HEK293 (cell line): Measurements from ENCODE around the gene TK1.

Experiments used
- CTCF ChIA-PET: fragments of 350-600 bp; formaldehyde crosslinking; extraction: SDS; loops from one replicate; lab custom pipeline; 2021; ENCODE audit warnings: antibody characterized with exemption; lab: Yijun Ruan, JAX
- POLR2A ChIA-PET: fragments of 300-600 bp; formaldehyde crosslinking; extraction: SDS; loops from one replicate; lab custom pipeline; 2020; ENCODE audit warnings: antibody characterized with exemption, inconsistent platforms; lab: Yijun Ruan, JAX
- H3K27ac ChIP-seq: fragments of 200-500 bp; sonication (Bioruptor generic); 2 replicates; pipeline ENCODE4 v1.5.1; 2014; ENCODE audit warnings: low read depth, low read length, control low read depth, inconsistent platforms; ENCODE audit errors: extremely low read depth
- H3K36me3 ChIP-seq, 2 experiments: fragments of 200-500 bp in 1 of 2; sonication (Bioruptor generic) in 1 of 2; 1 replicate in 1 of 2; 2 replicates in 1 of 2; pipeline ENCODE4 v1.5.1; 2014 to 2017; ENCODE audit warnings: inconsistent platforms in 2 of 2, low read length in 2 of 2; ENCODE audit not compliant: control insufficient read depth in 2 of 2, insufficient read depth in 1 of 2
- H3K4me1 ChIP-seq: fragments of 200-500 bp; sonication (Bioruptor generic); 2 replicates; pipeline ENCODE4 v1.5.1; 2014; ENCODE audit warnings: mild to moderate bottlenecking, low read length, inconsistent platforms; ENCODE audit not compliant: control insufficient read depth, insufficient read depth
- H3K4me3 ChIP-seq: 2 replicates; pipeline ENCODE4 v1.5.1; 2011; ENCODE audit warnings: low read depth, mild to moderate bottlenecking, control low read depth, low read length, moderate library complexity
- H3K9me3 ChIP-seq: fragments of 200-500 bp; sonication (Bioruptor generic); 2 replicates; pipeline ENCODE4 v1.5.1; 2014; ENCODE audit warnings: low read depth, low read length, inconsistent platforms; ENCODE audit not compliant: control insufficient read depth, insufficient read depth
- MZF1 ChIP-seq: fragments of 450-650 bp; formaldehyde crosslinking; IDR thresholded peaks from 2 replicates; pipeline ENCODE4 v1.5.1; 2017; ENCODE audit warnings: missing biosample characterization, missing genetic modification characterization, borderline replicate concordance
- ZBTB20 ChIP-seq: fragments of 450-650 bp; formaldehyde crosslinking; IDR thresholded peaks from 2 replicates; pipeline ENCODE4 v1.5.1; 2016; ENCODE audit warnings: missing biosample characterization, missing genetic modification characterization
- ZNF223 ChIP-seq: fragments of 450-650 bp; formaldehyde crosslinking; IDR thresholded peaks from 2 replicates; pipeline ENCODE4 v1.5.1; 2016; ENCODE audit warnings: missing biosample characterization, missing genetic modification characterization
- ZNF266 ChIP-seq: fragments of 450-650 bp; formaldehyde crosslinking; IDR thresholded peaks from 2 replicates; pipeline ENCODE4 v1.5.1; 2016; ENCODE audit warnings: missing biosample characterization, missing genetic modification characterization, low read depth
- ZNF366 ChIP-seq: fragments of 450-650 bp; formaldehyde crosslinking; conservative IDR thresholded peaks from 2 replicates; pipeline ENCODE4 v1.5.1; 2016; ENCODE audit warnings: missing biosample characterization, missing genetic modification characterization
- ZNF600 ChIP-seq: fragments of 450-650 bp; formaldehyde crosslinking; IDR thresholded peaks from 2 replicates; pipeline ENCODE4 v1.5.1; 2016; ENCODE audit warnings: missing biosample characterization, missing genetic modification characterization
- TF ChIP-seq, protein P1 (sequence below): fragments of 450-650 bp; formaldehyde crosslinking; IDR thresholded peaks from 2 replicates; pipeline ENCODE4 v1.5.1; 2016; ENCODE audit warnings: missing biosample characterization, missing genetic modification characterization, low read depth
- TF ChIP-seq, protein P2 (sequence below): fragments of 450-650 bp; formaldehyde crosslinking; IDR thresholded peaks from 2 replicates; pipeline ENCODE4 v1.5.0; 2017; ENCODE audit warnings: missing biosample characterization, missing genetic modification characterization, borderline replicate concordance
- TF ChIP-seq, protein P3 (sequence below): fragments of 450-650 bp; formaldehyde crosslinking; IDR thresholded peaks from 2 replicates; pipeline ENCODE4 v1.5.1; 2016; ENCODE audit warnings: missing biosample characterization, missing genetic modification characterization
- TF ChIP-seq, protein P4 (sequence below): fragments of 450-650 bp; formaldehyde crosslinking; IDR thresholded peaks from 2 replicates; pipeline ENCODE4 v1.5.1; 2016; ENCODE audit warnings: missing biosample characterization, missing genetic modification characterization
- TF ChIP-seq, protein P5 (sequence below): fragments of 450-650 bp; formaldehyde crosslinking; IDR thresholded peaks from 2 replicates; pipeline ENCODE4 v1.5.1; 2016; ENCODE audit warnings: missing biosample characterization, missing genetic modification characterization
- TF ChIP-seq, protein P6 (sequence below): fragments of 450-650 bp; formaldehyde crosslinking; IDR thresholded peaks from 2 replicates; pipeline ENCODE4 v1.5.1; 2016; ENCODE audit warnings: missing biosample characterization, missing genetic modification characterization
- TF ChIP-seq, protein P7 (sequence below): IDR thresholded peaks from 2 replicates; pipeline ENCODE4 v1.6.1; 2011; ENCODE audit warnings: mild to moderate bottlenecking, low read depth, low read length, borderline replicate concordance

Gene TK1

DNA sequence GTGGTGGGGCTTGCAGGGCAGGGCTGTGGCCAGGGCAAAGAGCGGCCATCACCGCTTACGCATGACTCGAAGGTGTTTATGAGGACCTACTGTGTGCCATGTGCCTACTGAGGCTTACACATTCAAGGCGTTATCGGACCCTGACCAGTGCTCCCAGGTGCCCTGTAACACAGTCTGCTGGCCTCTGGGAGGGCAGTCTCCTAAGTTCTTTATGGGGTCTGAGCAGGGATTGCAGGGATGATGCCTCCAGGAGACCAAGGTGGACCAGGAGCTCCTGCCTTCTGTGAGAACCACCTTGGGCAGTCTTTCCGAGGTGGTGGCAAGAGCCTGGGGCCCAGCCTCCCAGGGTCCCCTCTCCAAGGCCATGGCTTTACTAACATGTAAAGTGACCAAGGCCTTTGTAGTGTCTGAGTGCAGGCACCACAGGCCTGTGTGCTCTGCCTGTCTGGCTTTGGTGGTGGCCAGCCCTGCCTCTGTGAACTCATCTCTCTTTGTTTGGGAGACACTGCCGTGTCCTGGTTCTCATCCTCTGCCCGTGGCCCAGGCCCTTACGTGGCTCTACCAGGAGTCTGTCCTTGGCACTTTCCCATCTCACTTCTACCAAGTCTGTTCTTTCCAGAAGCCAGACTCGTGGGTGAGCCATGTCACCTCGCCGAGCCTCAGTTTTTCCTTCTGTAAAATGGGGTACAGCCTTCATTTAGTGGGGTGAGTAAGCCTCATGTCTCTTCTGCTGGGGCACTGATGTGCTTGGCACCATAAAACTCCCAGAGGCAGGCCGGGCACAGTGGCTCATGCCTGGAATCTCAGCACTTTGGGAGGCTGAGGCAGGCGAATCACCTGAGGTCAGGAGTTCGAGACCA, 21.9 kb downstream of the TK1 start (continued):
- TF ChIP-seq, protein P1, sequence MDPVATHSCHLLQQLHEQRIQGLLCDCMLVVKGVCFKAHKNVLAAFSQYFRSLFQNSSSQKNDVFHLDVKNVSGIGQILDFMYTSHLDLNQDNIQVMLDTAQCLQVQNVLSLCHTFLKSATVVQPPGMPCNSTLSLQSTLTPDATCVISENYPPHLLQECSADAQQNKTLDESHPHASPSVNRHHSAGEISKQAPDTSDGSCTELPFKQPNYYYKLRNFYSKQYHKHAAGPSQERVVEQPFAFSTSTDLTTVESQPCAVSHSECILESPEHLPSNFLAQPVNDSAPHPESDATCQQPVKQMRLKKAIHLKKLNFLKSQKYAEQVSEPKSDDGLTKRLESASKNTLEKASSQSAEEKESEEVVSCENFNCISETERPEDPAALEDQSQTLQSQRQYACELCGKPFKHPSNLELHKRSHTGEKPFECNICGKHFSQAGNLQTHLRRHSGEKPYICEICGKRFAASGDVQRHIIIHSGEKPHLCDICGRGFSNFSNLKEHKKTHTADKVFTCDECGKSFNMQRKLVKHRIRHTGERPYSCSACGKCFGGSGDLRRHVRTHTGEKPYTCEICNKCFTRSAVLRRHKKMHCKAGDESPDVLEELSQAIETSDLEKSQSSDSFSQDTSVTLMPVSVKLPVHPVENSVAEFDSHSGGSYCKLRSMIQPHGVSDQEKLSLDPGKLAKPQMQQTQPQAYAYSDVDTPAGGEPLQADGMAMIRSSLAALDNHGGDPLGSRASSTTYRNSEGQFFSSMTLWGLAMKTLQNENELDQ = no peak
- no peak for TF ChIP-seq MZF1
- TF ChIP-seq ZBTB20 (tag by site-specific recombination) = no peak

DNA sequence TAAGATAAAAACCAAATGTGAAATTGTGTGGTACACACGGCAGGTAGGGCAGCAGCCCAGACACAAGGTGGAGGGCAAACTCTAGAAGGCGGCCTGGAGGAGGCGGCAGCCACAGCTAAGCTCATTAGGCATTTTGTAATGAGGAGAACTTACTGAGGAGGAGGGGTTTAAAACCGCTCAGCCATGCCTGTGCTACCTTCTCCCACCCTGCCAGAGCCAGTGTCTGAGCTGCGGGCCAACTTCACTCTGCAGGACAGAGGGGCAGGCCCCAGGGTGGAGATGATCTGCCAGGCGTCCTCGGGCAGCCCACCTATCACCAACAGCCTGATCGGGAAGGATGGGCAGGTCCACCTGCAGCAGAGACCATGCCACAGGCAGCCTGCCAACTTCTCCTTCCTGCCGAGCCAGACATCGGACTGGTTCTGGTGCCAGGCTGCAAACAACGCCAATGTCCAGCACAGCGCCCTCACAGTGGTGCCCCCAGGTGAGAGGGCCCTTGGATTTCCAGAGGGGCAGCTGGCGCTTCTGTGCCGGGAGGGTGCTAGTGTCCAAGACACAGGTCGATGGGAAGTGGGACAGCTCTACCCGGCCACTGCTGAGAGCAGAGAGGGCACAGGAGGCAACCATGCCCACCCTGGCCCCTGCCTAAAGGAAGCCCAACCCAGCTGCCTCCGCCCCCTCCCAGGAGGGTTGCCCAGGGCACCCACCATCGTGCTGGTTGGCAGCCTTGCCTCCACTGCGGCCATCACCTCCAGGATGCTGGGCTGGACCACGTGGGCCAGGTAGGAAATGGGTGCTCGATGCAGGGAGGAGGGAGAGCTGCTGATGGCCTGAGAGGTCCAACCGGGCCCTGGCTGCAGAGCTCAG, 22.7 kb downstream of the TK1 start:
- no peak overlapping the region for H3K27ac ChIP-seq
- POLR2A ChIA-PET = interaction anchor here (1.3 to 1.6 kb wide), 2 partner anchors 22 to 34 kb away, joined by 3 read pairs; partner anchors contain the start of gene TMC8

DNA sequence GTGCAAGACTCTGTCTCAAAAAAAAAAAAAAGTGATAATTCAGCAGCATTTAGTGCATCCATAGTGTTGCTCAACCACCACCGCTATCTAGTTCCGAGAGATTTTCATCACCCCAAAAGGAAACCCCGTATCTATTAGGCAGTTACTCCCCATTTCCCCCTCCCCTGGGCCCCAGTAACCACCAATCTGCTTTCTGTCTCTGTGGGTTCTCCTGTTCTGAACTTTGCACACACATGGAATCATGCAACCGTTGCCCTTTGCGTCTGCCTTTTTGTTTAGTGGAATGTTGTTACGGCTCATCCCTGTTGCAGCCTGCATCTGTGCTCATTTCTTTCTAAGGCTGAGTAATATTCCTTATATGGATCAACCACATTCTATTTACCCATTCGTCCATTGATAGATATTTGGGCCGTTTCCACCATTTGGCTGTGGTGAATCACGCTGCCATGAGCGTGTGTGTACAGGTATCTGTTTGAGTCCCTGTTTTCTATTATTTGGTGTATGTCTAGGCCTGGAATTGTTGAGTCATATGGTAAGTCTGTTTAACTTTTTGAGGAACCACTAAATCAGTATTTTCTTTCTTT, 27.2 kb downstream of the TK1 start:
- H3K36me3 ChIP-seq = no peaks in the 10 kb centered on the region
- H3K27ac ChIP-seq = no peak overlapping the region
- CTCF ChIA-PET = interaction anchor here (0.9 kb wide), 1 partner anchor 26 kb away, joined by 4 read pairs; no protein-coding TSS in a partner anchor
- TF ChIP-seq, protein P2, sequence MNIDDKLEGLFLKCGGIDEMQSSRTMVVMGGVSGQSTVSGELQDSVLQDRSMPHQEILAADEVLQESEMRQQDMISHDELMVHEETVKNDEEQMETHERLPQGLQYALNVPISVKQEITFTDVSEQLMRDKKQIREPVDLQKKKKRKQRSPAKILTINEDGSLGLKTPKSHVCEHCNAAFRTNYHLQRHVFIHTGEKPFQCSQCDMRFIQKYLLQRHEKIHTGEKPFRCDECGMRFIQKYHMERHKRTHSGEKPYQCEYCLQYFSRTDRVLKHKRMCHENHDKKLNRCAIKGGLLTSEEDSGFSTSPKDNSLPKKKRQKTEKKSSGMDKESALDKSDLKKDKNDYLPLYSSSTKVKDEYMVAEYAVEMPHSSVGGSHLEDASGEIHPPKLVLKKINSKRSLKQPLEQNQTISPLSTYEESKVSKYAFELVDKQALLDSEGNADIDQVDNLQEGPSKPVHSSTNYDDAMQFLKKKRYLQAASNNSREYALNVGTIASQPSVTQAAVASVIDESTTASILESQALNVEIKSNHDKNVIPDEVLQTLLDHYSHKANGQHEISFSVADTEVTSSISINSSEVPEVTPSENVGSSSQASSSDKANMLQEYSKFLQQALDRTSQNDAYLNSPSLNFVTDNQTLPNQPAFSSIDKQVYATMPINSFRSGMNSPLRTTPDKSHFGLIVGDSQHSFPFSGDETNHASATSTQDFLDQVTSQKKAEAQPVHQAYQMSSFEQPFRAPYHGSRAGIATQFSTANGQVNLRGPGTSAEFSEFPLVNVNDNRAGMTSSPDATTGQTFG = no peak
- TF ChIP-seq, protein P3, sequence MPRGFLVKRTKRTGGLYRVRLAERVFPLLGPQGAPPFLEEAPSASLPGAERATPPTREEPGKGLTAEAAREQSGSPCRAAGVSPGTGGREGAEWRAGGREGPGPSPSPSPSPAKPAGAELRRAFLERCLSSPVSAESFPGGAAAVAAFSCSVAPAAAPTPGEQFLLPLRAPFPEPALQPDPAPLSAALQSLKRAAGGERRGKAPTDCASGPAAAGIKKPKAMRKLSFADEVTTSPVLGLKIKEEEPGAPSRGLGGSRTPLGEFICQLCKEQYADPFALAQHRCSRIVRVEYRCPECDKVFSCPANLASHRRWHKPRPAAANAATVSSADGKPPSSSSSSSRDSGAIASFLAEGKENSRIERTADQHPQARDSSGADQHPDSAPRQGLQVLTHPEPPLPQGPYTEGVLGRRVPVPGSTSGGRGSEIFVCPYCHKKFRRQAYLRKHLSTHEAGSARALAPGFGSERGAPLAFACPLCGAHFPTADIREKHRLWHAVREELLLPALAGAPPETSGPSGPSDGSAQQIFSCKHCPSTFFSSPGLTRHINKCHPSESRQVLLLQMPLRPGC (tag by site-specific recombination) = no peak
- 0 out of 2 replicates have a peak, but pooled peaks have one; percentile 36 for TF ChIP-seq ZNF600 (tag by site-specific recombination)
- TF ChIP-seq, protein P4, sequence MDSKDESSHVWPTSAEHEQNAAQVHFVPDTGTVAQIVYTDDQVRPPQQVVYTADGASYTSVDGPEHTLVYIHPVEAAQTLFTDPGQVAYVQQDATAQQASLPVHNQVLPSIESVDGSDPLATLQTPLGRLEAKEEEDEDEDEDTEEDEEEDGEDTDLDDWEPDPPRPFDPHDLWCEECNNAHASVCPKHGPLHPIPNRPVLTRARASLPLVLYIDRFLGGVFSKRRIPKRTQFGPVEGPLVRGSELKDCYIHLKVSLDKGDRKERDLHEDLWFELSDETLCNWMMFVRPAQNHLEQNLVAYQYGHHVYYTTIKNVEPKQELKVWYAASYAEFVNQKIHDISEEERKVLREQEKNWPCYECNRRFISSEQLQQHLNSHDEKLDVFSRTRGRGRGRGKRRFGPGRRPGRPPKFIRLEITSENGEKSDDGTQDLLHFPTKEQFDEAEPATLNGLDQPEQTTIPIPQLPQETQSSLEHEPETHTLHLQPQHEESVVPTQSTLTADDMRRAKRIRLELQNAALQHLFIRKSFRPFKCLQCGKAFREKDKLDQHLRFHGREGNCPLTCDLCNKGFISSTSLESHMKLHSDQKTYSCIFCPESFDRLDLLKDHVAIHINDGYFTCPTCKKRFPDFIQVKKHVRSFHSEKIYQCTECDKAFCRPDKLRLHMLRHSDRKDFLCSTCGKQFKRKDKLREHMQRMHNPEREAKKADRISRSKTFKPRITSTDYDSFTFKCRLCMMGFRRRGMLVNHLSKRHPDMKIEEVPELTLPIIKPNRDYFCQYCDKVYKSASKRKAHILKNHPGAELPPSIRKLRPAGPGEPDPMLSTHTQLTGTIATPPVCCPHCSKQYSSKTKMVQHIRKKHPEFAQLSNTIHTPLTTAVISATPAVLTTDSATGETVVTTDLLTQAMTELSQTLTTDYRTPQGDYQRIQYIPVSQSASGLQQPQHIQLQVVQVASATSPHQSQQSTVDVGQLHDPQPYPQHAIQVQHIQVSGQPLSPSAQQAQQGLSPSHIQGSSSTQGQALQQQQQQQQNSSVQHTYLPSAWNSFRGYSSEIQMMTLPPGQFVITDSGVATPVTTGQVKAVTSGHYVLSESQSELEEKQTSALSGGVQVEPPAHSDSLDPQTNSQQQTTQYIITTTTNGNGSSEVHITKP (tag by site-specific recombination) = peak; percentile 81
- TF ChIP-seq, protein P5, sequence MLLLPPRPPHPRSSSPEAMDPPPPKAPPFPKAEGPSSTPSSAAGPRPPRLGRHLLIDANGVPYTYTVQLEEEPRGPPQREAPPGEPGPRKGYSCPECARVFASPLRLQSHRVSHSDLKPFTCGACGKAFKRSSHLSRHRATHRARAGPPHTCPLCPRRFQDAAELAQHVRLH (tag by site-specific recombination) = no peak
- TF ChIP-seq, all 188 proteins: peak for 2
- POLR2A ChIA-PET = interaction anchor here (2.1 kb wide), 1 partner anchor 27 kb away, joined by 7 read pairs; the partner anchor contains the start of genes AFMID and TK1
- H3K4me1 ChIP-seq = no peaks in the 10 kb centered on the region
- H3K9me3 ChIP-seq = no peaks in the 10 kb centered on the region
- no peak overlapping the region for H3K4me3 ChIP-seq

More for the DNA sequence above, 22.7 kb downstream of the TK1 start:
- no peaks in the 10 kb centered on the region for H3K9me3 ChIP-seq
- CTCF ChIA-PET = interaction anchor here (0.6 to 2.2 kb wide), 2 partner anchors 12 to 51 kb away, joined by 3 to 11 read pairs; no protein-coding TSS in a partner anchor
- TF ChIP-seq, protein P6, sequence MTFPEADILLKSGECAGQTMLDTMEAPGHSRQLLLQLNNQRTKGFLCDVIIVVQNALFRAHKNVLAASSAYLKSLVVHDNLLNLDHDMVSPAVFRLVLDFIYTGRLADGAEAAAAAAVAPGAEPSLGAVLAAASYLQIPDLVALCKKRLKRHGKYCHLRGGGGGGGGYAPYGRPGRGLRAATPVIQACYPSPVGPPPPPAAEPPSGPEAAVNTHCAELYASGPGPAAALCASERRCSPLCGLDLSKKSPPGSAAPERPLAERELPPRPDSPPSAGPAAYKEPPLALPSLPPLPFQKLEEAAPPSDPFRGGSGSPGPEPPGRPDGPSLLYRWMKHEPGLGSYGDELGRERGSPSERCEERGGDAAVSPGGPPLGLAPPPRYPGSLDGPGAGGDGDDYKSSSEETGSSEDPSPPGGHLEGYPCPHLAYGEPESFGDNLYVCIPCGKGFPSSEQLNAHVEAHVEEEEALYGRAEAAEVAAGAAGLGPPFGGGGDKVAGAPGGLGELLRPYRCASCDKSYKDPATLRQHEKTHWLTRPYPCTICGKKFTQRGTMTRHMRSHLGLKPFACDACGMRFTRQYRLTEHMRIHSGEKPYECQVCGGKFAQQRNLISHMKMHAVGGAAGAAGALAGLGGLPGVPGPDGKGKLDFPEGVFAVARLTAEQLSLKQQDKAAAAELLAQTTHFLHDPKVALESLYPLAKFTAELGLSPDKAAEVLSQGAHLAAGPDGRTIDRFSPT = 0 out of 2 replicates have a peak, but pooled peaks have one; percentile 35
- TF ChIP-seq ZNF266 (tag by site-specific recombination) = no peak
- no peak for TF ChIP-seq ZNF366 (tag by site-specific recombination)
- TF ChIP-seq, protein P7, sequence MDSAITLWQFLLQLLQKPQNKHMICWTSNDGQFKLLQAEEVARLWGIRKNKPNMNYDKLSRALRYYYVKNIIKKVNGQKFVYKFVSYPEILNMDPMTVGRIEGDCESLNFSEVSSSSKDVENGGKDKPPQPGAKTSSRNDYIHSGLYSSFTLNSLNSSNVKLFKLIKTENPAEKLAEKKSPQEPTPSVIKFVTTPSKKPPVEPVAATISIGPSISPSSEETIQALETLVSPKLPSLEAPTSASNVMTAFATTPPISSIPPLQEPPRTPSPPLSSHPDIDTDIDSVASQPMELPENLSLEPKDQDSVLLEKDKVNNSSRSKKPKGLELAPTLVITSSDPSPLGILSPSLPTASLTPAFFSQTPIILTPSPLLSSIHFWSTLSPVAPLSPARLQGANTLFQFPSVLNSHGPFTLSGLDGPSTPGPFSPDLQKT = no peak
- 0 out of 2 replicates have a peak, but pooled peaks have one; percentile 58 for TF ChIP-seq ZNF223 (tag by site-specific recombination)
- no peaks in the 10 kb centered on the region for H3K4me1 ChIP-seq
- no peaks in the 10 kb centered on the region for H3K36me3 ChIP-seq
- H3K4me3 ChIP-seq = no peak overlapping the region
